ENCODE data around the gene MPRIP.
"Not testable (repeated sequence)": the region's sequence is repeated elsewhere in the genome, so short reads cannot be mapped to it uniquely, and the experiment has no call there.

Gene MPRIP

DNA sequence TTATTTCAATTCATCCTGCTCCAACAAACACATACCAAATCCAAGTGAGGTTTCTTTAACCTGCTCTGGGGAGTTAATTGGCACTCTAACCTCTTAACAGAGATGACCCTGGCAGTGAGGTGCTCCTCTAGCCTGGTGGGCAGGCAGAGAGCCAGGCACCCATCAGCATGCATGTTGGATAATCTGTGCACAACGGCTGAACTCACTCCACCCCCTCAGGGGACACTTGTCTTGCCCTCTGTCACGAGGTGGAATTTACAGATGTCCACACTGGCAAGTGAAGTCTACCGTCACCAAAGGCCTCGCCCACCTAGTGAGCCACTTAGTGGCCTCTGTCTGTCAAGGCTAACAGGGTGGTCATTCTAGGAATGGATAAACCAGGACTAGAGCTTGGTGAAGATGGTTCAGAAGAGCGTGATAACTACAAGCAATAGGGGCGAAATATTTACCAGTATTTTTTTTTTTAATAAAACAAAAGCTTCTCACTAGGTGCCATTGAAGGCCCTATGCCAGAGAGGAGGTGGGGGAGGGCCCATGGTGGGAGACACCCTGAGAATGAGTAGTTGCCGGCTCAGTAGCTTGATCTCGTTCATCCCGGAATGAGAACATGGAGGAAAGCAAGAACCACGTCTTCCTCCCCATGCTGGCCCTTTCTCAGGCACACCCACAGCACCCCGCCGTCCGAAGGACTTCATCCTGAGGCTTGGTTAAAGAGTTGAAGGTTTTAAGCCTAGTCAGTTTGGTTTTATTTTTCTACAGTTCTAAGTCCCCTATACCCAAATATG, 138.7 kb downstream of the MPRIP start:
- DNase-seq = no peak

DNA sequence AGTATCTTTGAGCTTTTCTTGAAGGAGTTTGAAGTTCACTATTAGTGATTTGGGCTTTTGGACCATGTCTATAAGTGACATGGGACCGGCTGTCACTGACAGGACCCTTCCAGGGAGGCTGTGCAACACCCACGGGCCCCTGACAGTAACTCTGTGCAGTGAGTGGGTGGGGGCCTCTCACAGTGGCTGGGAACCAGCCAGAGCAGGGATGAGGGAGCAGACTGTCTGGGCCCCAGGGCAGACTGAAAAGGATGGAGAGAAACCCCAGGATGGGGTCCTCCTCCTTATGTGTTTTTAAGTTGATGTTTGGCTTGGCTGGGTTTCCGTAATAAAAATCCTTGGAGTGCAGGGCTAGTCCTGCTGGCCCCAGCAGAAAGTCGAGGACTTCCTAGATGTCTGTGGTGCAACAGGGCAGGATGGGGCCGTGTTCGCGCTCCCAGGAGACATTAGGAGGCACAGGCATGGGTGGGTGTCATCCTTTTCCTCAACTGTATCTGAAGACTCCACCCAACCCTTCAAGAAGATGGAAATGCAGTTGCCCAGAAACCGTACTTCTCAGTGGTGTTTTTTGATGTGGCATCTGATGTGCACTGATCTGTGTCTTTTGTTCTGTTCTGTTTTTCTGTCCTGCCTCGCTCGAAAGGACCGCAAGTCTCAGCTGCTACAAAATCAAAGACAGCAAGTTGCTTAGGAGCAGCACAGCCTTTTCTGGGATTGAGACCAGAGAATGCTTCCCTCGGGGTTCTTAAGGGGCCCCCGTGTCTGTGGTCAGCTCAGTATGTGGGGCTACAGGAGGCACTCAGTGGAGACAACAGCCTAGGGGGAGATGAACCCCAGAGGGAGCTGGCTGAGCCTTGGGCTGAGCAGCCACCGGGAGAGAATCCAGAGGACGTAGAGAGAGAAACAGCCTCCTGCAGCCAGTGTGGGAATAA, 139.7 kb downstream of the MPRIP start:
- DNase-seq = no peak

DNA sequence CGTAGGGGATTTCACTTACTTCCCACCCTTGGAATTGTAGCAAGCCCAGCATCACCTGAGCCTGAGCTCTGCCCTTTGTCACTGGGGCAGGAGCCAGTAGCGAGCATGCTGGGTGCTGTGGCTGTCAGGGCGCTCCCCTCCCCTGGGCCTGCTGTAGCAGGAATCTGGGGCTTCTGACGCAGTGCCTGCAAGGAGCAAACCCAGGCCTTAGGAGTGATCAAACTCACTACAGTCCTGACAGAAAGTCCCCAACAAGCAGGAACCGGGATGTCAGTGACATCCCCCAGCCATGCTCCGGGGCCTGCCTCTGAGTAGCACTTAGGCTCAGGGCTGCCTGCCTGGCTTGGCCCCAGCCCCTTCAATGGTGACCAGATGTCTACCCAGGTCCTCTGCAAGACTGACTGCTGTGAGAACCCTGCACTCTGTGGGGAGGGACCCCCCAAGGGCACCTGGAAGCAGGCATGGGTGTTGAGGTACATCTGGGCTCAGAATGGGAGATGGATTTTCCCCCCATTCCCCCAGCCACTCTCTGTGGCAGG, 140.4 kb downstream of the MPRIP start:
- DNase-seq = no peak

DNA sequence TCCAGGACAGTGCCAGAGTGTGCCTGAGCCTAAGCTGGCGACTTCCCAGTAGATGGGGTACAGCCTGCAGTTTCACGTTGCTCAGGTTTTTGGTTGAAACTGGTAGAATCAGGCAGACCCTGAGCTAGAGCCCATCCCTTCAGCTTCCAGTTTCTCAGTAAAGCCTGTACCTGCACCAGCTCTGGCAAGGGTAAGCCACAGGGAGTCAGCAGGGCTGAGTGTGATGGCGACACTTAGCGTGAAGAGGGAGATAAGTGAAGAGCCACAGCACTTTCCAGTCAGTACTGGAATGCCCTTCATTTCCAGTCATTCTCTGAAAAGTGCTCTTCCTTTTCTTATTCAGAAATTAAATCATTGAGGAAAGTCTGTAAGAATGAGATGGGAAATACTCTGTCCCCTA, 141.5 kb downstream of the MPRIP start:
- no peak for DNase-seq

DNA sequence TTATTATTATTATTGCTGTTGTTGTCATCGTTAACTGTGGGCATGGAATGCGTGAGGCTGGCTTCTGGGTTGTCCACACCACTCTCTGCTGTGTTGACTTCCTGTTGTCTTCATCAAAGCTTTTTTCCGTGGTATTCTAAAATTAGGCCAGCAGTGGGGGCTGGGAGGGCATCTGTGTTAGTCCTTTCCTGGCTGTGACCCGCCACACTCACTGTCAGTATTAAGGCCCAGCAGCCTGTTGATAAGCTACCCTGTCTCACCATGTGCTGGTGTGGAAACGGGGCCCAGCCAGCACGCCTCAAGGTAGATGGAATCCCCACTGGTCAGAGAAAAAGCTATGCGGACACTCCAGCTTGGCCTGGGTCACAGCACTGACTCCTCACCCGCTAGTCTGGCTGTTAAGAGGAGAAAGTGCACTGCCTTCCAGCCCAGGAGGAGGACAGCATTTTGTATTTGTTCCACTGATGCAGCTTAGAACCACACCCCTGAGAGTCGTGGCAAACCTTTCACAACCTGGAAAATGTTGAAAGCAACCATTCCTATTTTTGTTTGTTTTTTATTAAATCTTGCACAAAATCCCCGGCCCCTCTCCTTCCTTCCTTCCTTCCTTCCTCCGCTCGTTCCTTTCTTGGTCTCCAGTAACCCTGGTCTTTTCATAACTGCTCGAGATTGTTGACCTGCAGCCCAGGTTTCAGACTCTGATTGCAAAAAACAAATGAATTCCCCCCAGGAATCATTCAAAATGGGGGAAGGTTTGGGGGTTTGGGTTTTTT, 142.9 kb downstream of the MPRIP start:
- not testable (repeated sequence) for DNase-seq

DNA sequence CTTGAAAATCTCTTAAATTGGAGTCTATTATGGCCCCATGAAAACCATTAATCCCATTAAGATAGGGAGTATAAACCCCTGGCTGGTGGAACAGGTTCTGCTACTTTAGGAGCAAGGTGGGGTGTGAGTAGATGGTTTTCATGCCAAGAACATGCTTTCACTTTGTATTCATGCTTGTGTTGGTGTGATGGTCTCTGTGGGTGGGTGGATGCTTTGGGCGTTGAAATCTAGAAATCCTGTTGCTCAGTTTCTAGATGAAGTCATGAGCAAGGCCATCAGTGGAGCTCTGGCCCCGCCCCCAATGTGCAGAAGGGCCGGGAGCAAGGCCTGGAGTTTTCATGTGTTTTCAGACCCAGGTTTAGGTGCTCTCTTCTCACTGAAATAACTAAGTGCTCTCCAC, 143.8 kb downstream of the MPRIP start:
- no peak for DNase-seq

DNA sequence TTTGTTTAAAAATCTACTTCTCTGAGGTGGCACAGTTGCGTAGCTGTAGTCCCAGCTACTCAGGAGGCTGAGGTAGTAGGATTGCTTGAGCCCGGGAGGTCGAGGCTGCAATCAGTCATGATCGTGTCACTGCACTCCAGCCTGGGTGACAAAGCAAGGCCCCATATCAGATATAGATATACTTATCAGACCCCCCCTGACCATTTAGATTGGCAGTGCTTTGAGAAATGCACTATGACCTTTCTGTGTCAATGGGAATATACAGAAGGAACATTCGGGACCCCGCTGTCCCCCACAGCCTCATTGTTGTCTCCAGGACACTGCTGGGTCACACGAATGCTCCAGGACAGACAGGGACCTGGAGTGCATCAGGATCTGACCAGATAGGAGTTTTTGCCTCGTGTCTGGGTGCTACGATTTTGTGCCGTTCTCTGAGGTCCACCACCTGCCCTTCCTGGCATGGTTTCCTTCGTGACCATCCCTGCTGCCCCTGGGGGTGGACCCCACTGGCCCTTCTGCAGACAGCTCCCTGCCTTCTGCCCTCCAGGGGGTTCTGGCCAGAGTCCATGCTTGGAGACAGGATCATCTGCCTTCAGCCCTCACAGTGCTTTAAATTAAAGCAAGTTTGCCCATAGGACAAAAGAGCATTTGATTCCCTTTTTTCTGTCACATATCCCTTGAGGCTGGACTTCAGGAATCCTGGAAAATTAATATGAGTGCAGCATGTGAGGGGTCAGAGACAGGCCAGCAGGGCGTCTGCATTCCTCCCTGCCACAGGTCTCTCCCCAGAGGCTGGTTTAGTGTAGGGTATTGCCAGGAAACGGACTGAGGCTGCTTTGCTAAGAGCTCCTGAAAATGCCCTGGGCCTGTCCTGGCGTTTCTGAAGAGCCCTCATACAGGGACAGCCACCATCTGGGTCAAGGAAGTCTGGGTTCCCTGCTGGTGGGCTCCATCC, 144.6 kb downstream of the MPRIP start:
- DNase-seq = no peak

DNA sequence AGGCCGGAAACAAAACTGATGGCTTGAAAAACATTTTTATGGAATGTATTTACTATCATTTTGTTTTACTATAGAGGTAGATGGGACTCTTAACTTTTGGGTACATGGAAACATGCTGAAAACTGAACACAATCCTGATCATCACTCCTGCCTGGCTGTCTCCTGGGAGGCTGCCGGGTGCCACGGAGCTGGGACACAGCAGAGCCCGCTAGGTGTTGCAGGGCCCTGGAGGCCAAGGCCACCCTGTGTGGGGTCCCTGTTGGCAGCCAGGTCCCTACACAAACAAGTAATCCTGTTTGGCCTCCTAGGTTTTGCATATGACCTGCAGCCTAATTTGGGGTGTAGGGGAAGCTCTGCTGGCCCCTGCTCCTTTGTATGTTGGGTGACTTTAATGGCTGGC, 146.3 kb downstream of the MPRIP start:
- DNase-seq = no peak

DNA sequence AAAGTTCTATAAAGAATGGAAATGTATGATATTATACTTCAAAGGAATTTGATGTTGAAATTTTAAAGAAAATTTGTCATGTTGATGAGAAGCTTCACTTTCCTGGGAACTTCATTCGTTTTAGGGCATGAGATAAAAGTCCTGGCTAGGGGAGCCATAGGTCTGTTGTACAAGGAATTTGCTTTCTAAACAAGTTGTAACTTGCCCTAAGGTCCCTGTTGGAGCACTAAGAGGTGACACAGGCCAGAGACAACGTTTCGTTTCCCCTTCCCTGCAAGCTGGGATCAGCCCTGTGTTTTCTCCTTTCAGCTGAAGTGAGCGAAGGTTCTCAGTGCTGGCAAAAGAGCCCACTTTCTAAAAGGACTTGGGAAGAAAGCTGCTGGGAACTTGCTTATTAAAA, 147.3 kb downstream of the MPRIP start:
- DNase-seq = no peak

DNA sequence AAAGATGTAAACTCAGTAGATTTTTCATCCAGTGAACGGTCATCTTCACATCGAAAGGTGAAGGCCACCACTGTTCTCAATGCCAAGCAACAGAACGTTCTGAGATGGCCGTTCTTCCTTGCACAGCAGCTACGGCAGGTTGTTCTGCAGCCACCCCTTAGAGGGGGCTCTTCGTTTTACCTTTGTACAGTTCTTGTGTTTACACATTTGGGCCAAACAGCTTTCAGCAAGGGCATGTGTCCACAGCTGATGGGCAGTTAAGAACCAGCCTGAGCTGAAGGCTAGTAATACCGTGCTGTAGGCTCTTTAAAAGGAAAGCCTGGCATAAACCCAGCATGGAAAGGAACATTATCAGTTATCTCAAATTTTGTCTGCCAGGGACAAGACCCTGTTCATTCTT, 147.9 kb downstream of the MPRIP start:
- no peak for DNase-seq

DNA sequence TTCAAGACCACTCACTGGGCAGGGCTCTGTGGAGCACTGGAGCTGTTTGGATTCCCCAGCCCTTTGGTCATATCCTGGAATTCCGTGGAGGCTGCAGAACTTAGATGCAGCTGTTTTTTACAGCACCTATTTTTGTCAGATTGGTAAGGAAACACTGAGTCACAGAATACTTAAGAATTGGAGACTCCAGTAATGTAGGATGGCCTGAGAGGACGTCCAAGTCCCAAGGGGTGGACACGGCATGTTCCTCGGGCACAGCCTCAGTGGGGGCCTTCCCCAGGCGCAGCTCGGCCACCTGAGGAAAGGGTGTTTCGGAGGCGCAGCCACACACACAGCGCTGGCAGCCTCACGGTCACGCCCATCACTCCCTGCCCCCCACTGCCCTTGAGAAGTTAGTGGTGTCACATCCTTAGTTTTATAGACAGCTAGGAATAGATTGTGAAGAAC, 149.1 kb downstream of the MPRIP start:
- DNase-seq = no peak

DNA sequence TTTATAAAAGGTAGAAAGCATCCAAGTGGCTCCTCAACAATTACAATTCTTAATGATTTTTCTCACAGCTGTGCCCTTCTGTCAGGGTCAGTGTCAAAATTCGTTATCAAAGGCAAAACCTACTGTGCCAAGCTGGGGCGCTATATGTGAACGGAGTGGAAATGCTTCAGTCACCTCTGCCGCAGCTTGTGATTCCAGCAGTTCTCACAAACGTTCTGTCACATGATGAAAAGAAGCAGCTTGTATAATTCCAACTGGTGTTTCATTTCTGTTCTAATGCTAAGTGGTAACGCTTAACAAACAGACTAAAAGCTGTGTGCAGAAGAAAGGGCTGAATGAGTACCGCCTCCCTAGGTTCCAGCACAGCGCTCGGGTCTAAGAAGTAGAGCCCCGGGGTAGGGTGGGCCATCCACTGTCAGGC, 149.7 kb downstream of the MPRIP start:
- DNase-seq = peak in 4 of 58 donors; percentile 10 to 39 (median 38)

DNA sequence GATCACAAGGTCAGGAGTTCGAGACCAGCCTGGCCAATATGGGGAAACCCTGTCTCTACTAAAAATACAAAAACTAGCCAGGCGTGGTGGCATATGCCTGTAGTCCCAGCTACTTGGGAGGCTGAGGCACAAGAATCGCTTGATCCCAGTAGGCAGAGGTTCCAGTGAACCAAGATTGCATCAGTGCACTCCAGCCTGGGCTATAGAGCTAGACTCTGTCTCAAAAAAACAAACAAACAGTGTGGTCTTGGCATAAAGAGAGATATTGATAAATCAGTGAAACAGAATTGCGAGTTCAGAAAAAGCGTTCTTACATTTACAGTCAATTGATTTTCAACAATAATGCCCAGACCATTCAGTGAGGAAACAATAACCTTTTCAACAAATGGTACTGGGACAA, 153.2 kb downstream of the MPRIP start:
- DNase-seq = not testable (repeated sequence)

DNA sequence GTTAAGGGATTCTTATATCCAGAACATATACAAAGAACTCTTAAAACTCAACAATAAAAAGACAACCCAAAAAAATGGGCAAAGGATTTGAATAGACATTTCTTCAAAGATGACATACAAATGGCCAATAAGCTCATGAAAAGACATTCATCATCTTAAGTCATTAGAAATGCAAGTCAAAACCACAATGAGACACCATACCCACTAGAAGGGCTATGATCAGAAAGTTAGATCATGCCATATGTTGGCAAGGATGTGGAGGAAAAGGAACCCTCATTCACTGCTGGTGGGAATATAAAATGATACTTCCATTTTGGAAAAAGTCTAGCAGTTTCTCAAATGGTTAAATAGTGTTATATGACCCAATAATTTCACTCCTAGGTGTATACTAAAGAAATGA, 154.5 kb downstream of the MPRIP start:
- no peak for DNase-seq

DNA sequence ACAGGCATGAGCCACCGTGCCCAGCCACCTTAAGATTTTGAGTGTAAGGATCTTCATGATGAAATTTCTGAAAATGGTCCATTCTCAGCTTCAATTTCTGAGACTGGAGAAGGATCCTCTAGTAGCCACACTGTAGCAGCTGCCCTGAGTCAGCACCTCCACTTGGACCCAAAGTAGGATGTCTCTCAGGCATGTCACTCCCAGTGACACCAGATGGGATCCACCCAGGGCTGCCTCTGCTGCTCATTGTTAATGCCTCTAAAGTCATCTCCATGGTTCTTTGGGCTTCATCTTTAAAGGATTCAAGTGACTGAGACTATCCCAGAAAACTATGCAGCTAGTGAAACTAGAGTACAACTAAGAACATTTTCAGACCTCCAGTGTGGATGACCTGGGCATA, 156.0 kb downstream of the MPRIP start:
- DNase-seq = no peak

DNA sequence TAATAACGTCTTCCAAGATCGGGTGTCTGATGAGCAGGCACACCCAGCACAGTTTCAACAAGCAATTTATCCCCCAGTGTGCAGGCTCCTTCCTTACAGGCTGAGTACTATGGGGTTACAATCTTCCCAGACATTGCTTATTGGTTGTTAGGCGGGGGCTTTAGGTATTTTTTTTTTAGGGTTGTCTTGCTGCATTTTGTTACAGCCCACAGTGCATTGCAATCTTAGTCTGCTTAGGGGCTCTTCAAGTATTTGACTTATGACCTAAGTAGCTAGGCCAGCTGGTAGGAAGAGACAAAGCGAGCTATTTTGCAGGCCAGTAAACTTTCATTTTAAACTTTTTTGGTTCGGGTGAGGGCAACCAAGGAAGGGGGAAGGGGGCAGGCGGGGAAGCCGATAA, 158.1 kb downstream of the MPRIP start:
- DNase-seq = no peak

DNA sequence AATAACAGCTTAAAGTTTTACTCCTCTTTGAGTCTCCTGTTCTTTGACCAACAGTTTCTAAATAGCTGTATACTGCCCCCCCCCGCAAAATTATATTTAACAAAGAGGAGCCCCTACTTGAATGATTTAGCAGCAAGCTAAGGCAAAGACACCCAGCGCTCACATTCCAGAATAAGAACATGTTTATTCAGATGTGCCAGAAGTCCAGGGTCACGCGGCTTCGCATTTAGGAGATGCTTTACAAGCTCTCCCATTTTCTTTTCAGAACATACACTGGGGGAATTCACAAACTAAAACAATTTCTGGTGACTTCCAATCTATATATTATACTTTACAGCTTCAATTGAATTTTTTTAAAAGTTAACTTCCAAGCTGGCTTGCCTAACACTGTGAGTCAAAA, 158.6 kb downstream of the MPRIP start:
- DNase-seq = no peak

DNA sequence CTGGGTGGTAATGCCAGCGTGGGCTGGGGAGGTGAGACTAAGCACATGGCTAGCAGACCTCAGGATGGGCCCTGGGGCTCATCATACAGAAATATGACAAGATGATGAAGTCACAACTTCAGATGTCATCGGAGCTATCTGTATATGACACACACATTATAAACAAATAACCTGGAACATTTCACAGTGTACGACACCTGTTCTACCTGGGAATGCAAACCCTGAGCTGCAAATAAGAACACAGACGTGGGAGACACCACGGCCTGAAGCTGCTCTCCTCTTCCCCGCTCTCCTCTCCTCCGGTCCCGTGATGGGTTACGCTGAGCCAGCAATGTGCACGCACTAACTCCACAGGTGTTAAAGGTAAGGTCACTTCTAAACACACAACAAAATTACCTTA, 159.0 kb downstream of the MPRIP start:
- no peak for DNase-seq

DNA sequence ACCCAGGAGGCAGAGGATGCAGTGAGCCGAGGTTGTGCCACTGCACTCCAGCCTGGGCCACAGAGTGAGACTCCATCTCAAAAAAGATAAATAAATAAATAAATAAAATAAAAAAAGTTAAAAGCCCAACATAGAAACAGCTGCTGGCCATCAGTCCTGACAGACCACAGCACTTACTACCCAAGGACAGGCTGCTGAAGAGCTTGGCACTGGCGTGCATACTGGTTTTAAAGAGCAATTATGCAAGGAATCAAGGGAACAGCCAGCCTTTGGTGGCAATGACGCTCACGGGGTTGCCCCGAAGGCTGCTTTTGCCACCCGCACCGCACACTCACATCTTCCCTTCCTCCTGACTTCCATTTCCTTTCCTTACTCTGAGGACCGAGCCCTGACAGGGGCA, 159.7 kb downstream of the MPRIP start:
- no peak for DNase-seq

DNA sequence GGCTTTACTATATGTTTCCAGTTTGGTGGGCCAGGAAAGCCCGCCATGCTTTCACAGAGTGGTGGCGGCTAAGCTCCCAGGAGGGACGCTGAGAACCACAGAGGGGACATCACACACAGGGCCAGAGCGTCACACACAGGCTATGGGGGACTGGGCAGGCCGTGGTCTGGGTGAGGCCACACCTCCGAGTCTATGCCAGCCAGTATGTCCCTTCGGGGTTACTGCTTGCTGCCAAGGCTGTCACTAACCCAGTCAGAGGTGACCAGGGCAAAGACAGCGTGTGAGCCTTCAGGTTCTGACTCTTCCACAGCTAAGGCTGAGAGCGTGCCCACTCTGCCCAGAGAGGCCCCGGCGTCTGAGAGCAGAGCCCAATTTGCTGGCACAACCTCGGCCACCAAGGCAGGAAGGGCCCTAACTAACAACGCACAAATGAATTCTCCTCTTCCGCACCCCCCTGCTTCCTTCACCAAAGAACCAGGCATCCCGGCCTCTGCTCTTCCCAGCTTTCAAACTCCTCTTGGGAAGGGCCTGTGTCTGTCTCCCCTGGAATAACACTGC, 161.0 kb downstream of the MPRIP start:
- DNase-seq = no peak

Data from anterior cingulate cortex (tissue), 58 donors.